WTC11 (cell line): ENCODE measurements around the gene FSTL4. TPM values are rescaled to one million over a fixed set of nuclear protein-coding genes. Genes with fewer than 3 reads are reported as not detected.

Source experiments
- ATAC-seq: fragments of 200-7000 bp; cut with Tn5 transposase; 2 replicates; pipeline ENCODE4 v1.10.0; 2021; ENCODE audit warnings: mild to moderate bottlenecking, moderate library complexity
- CTCF ChIA-PET: fragments of 300-600 bp; sonication (Branson Sonifier 250); formaldehyde crosslinking; loops from one replicate; lab custom pipeline; 2021; ENCODE audit warnings: antibody characterized with exemption; lab: Charles Lee
- POLR2A ChIA-PET: fragments of 350-600 bp; sonication (Branson Sonifier 250); formaldehyde crosslinking; loops from one replicate; lab custom pipeline; 2021; ENCODE audit warnings: antibody characterized with exemption; lab: Charles Lee
- DNase-seq: peaks from one replicate; pipeline ENCODE4 v3.0.0; 2021; ENCODE audit warnings: low spot score
- H3K27ac Mint-ChIP-seq: 2 replicates; pipeline ENCODE4 v1.8.0; 2021; ENCODE audit warnings: mixed read lengths
- H3K27me3 Mint-ChIP-seq: 2 replicates; pipeline ENCODE4 v1.8.0; 2021; ENCODE audit warnings: low read depth, mild to moderate bottlenecking, moderate library complexity, mixed read lengths
- H3K36me3 Mint-ChIP-seq: 2 replicates; pipeline ENCODE4 v1.8.0; 2021; ENCODE audit warnings: mixed read lengths
- H3K4me1 Mint-ChIP-seq: 2 replicates; pipeline ENCODE4 v1.8.0; 2022; ENCODE audit warnings: mixed read lengths
- H3K4me3 Mint-ChIP-seq: 2 replicates; pipeline ENCODE4 v1.8.0; 2021; ENCODE audit warnings: mild to moderate bottlenecking, moderate library complexity, mixed read lengths
- H3K9me3 Mint-ChIP-seq: 2 replicates; pipeline ENCODE4 v1.8.0; 2021; ENCODE audit warnings: mixed read lengths
- AFF4 ChIP-seq: sonication (generic); formaldehyde crosslinking; IDR thresholded peaks from 2 replicates; pipeline ENCODE4 v1.8.1; 2023; ENCODE audit warnings: mild to moderate bottlenecking, missing genetic modification reagents, borderline replicate concordance
- CBFB ChIP-seq: sonication (generic); formaldehyde crosslinking; IDR thresholded peaks from 2 replicates; pipeline ENCODE4 v1.8.1; 2022; ENCODE audit warnings: mild to moderate bottlenecking, low read depth, missing genetic modification reagents
- CREB1 ChIP-seq: sonication (generic); formaldehyde crosslinking; IDR thresholded peaks from 2 replicates; pipeline ENCODE4 v1.8.0; 2023; ENCODE audit warnings: mild to moderate bottlenecking, missing genetic modification reagents
- EMX1 ChIP-seq: fragments of 250-450 bp; sonication (Bioruptor Pico); IDR thresholded peaks from 2 replicates; pipeline ENCODE4 v1.8.0; 2021; ENCODE audit warnings: mild to moderate bottlenecking
- ESRRA ChIP-seq: sonication (generic); formaldehyde crosslinking; IDR thresholded peaks from 2 replicates; pipeline ENCODE4 v1.8.1; 2022; ENCODE audit warnings: mild to moderate bottlenecking, missing genetic modification reagents, borderline replicate concordance
- FOXK1 ChIP-seq: sonication (generic); formaldehyde crosslinking; IDR thresholded peaks from 2 replicates; pipeline ENCODE4 v1.8.0; 2022; ENCODE audit warnings: mild to moderate bottlenecking, moderate library complexity, missing genetic modification reagents
- GABPB1 ChIP-seq: sonication (generic); formaldehyde crosslinking; IDR thresholded peaks from 2 replicates; pipeline ENCODE4 v1.8.1; 2023; ENCODE audit warnings: mild to moderate bottlenecking, missing genetic modification reagents
- GRHL2 ChIP-seq: fragments of 250-450 bp; sonication (Bioruptor Pico); IDR thresholded peaks from 2 replicates; pipeline ENCODE4 v1.8.0; 2022; ENCODE audit warnings: mild to moderate bottlenecking, moderate library complexity; ENCODE audit not compliant: insufficient replicate concordance, severe bottlenecking
- GTF2I ChIP-seq: fragments of 250-450 bp; sonication (Bioruptor Pico); conservative IDR thresholded peaks from 2 replicates; pipeline ENCODE4 v1.4.0; 2021; ENCODE audit warnings: mild to moderate bottlenecking
- HMGA2 ChIP-seq: fragments of 250-450 bp; sonication (Bioruptor Pico); IDR thresholded peaks from 2 replicates; pipeline ENCODE4 v1.4.0; 2021; ENCODE audit warnings: mild to moderate bottlenecking, moderate library complexity
- HMGXB4 ChIP-seq: sonication (generic); formaldehyde crosslinking; IDR thresholded peaks from 2 replicates; pipeline ENCODE4 v1.8.1; 2023; ENCODE audit warnings: mild to moderate bottlenecking, moderate library complexity, missing genetic modification reagents
- MLX ChIP-seq: sonication (generic); formaldehyde crosslinking; IDR thresholded peaks from 2 replicates; pipeline ENCODE4 v1.8.1; 2023; ENCODE audit warnings: mild to moderate bottlenecking, missing genetic modification reagents, moderate library complexity
- MYBL2 ChIP-seq: sonication (generic); formaldehyde crosslinking; IDR thresholded peaks from 2 replicates; pipeline ENCODE4 v1.8.1; 2023; ENCODE audit warnings: mild to moderate bottlenecking, moderate library complexity, missing genetic modification reagents
- PRDM15 ChIP-seq: sonication (generic); formaldehyde crosslinking; IDR thresholded peaks from 2 replicates; pipeline ENCODE4 v1.8.0; 2022; ENCODE audit warnings: missing genetic modification reagents
- USF1 ChIP-seq: sonication (generic); formaldehyde crosslinking; IDR thresholded peaks from 2 replicates; pipeline ENCODE4 v1.8.0; 2022; ENCODE audit warnings: mild to moderate bottlenecking, missing genetic modification reagents
- ZNF263 ChIP-seq: sonication (generic); formaldehyde crosslinking; IDR thresholded peaks from 2 replicates; pipeline ENCODE4 v1.8.1; 2022; ENCODE audit warnings: low read depth, mild to moderate bottlenecking, moderate library complexity, missing genetic modification reagents
- ZNF416 ChIP-seq: fragments of 250-450 bp; sonication (Bioruptor Pico); IDR thresholded peaks from 2 replicates; pipeline ENCODE4 v1.9.0; 2021; ENCODE audit warnings: mild to moderate bottlenecking, inconsistent platforms
- ZNF423 ChIP-seq: fragments of 250-450 bp; sonication (Bioruptor Pico); IDR thresholded peaks from 2 replicates; pipeline ENCODE4 v2.1.2; 2022; ENCODE audit warnings: mild to moderate bottlenecking, moderate library complexity
- ZNF512 ChIP-seq: sonication (generic); formaldehyde crosslinking; IDR thresholded peaks from 2 replicates; pipeline ENCODE4 v1.8.1; 2022; ENCODE audit warnings: missing genetic modification reagents, borderline replicate concordance
- ZNF532 ChIP-seq: fragments of 250-450 bp; sonication (Bioruptor Pico); IDR thresholded peaks from 2 replicates; pipeline ENCODE4 v1.9.0; 2021; ENCODE audit warnings: mild to moderate bottlenecking, borderline replicate concordance
- total RNA-seq: library from RNA; stranded (reverse); gene quantifications from 3 replicates; pipeline ENCODE4 v1.2.3, GENCODE V29; 2021

Gene FSTL4
- total RNA-seq, 1 experiment from 2014 or later = 6.1 TPM

GRCh38 chr5:133599600-133599999 is 12.7 kb downstream of the FSTL4 start (continued):
- no peak for TF ChIP-seq PRDM15 (CRISPR knock-in tag)
- TF ChIP-seq CREB1 = no peak
- no peak for TF ChIP-seq ZNF423
- no peak for TF ChIP-seq HMGA2 (CRISPR knock-in tag)

GRCh38 chr5:133599044-133599443 is 13.3 kb downstream of the FSTL4 start:
- Mint-ChIP-seq H3K9me3 (no peaks in the 10 kb centered on the region), H3K4me1 (peaks cover 32% of the 10 kb centered on the region), H3K36me3 (no peaks in the 10 kb centered on the region), H3K4me3 (no peak overlapping the region), H3K27me3 (no peaks in the 10 kb centered on the region; the same call in 1 of the 2 replicates), H3K27ac (no peak overlapping the region)
- ATAC-seq (no peak), DNase-seq (no peak)
- POLR2A ChIA-PET = no interaction called here
- CTCF ChIA-PET = interaction anchor here (0.6 to 1.0 kb wide), 2 partner anchors 11 to 857 kb away, joined by 3 read pairs; no protein-coding TSS in a partner anchor
- TF ChIP-seq GRHL2 (CRISPR knock-in tag) = no peak
- no peak for TF ChIP-seq MLX (CRISPR knock-in tag)
- no peak for TF ChIP-seq USF1 (CRISPR knock-in tag)
- TF ChIP-seq CBFB (CRISPR knock-in tag) = no peak
- TF ChIP-seq GABPB1 = no peak
- TF ChIP-seq EMX1 (CRISPR knock-in tag) = no peak
- TF ChIP-seq ZNF416 (CRISPR knock-in tag) = no peak
- no peak for TF ChIP-seq AFF4
- no peak for TF ChIP-seq ESRRA (CRISPR knock-in tag)
- no peak for TF ChIP-seq ZNF512 (CRISPR knock-in tag)
- TF ChIP-seq GTF2I = no peak
- no peak for TF ChIP-seq MYBL2 (CRISPR knock-in tag)
- TF ChIP-seq ZNF263 (CRISPR knock-in tag) = no peak
- TF ChIP-seq FOXK1 = no peak
- no peak for TF ChIP-seq ZNF532 (CRISPR knock-in tag)
- no peak for TF ChIP-seq HMGXB4 (CRISPR knock-in tag)
